GM23248 (cell line): ENCODE data around the gene CFAP20DC. TPM values are rescaled to one million over a fixed set of nuclear protein-coding genes. Genes with fewer than 3 reads are reported as not detected.

Experiments
- DNase-seq: peaks from one replicate; pipeline ENCODE4 v3.0.0-alpha.2; 2015
- H2AFZ ChIP-seq: fragments of 200-600 bp; sonication (generic); 2 replicates; pipeline ENCODE4 v1.6.1; 2016; ENCODE audit warnings: antibody characterized with exemption
- H3F3A ChIP-seq: fragments of 200-600 bp; sonication (generic); 2 replicates; pipeline ENCODE4 v1.6.1; 2016; ENCODE audit warnings: mild to moderate bottlenecking, antibody characterized with exemption, mixed run types; ENCODE audit not compliant: insufficient read depth
- H3K27ac ChIP-seq: fragments of 200-600 bp; sonication (generic); 2 replicates; pipeline ENCODE4 v1.5.1; 2016; ENCODE audit warnings: mild to moderate bottlenecking
- H3K27me3 ChIP-seq: fragments of 200-600 bp; sonication (generic); replicated peaks from 2 replicates; pipeline ENCODE4 v1.6.1; 2016; ENCODE audit warnings: mild to moderate bottlenecking; ENCODE audit not compliant: insufficient read depth
- H3K36me3 ChIP-seq: fragments of 200-600 bp; sonication (generic); 2 replicates; pipeline ENCODE4 v1.6.1; 2016; ENCODE audit warnings: low read depth, mild to moderate bottlenecking
- H3K4me1 ChIP-seq: fragments of 200-600 bp; sonication (generic); 2 replicates; pipeline ENCODE4 v1.6.1; 2016; ENCODE audit warnings: mild to moderate bottlenecking; ENCODE audit not compliant: insufficient read depth
- H3K4me2 ChIP-seq: fragments of 200-600 bp; sonication (generic); one replicate; pipeline ENCODE4 v1.6.1; 2016; ENCODE audit warnings: mild to moderate bottlenecking; ENCODE audit not compliant: unreplicated experiment
- H3K4me3 ChIP-seq: fragments of 200-600 bp; sonication (generic); 2 replicates; pipeline ENCODE4 v1.5.1; 2016; ENCODE audit warnings: mild to moderate bottlenecking
- H3K79me2 ChIP-seq: fragments of 200-600 bp; sonication (generic); 2 replicates; pipeline ENCODE4 v1.6.1; 2016; ENCODE audit warnings: mild to moderate bottlenecking; ENCODE audit not compliant: insufficient read depth
- H3K9ac ChIP-seq: fragments of 200-600 bp; sonication (generic); 2 replicates; pipeline ENCODE4 v1.6.1; 2016; ENCODE audit warnings: mild to moderate bottlenecking
- H3K9me2 ChIP-seq: fragments of 200-600 bp; sonication (generic); 2 replicates; pipeline ENCODE4 v1.6.1; 2016; ENCODE audit warnings: mixed run types, mild to moderate bottlenecking, moderate library complexity; ENCODE audit not compliant: insufficient read depth
- H3K9me3 ChIP-seq: fragments of 200-600 bp; sonication (generic); one replicate; pipeline ENCODE4 v1.6.1; 2017; ENCODE audit warnings: low read depth
- H4K20me1 ChIP-seq: fragments of 200-600 bp; sonication (generic); 2 replicates; pipeline ENCODE4 v1.6.0; 2016; ENCODE audit not compliant: insufficient read depth
- EZH2 ChIP-seq: fragments of 200-600 bp; sonication (generic); IDR thresholded peaks from 2 replicates; pipeline ENCODE4 v1.6.1; 2018; ENCODE audit warnings: antibody characterized with exemption, mild to moderate bottlenecking; ENCODE audit not compliant: insufficient read depth, poor library complexity, severe bottlenecking
- EZH2phosphoT487 ChIP-seq: fragments of 200-600 bp; sonication (generic); IDR thresholded peaks from 2 replicates; pipeline ENCODE4 v1.6.1; 2018; ENCODE audit warnings: antibody characterized with exemption, moderate library complexity, mild to moderate bottlenecking, low read depth; ENCODE audit not compliant: insufficient read depth
- WGBS, 2 experiments: methylation state at CpG; one replicate each; pipeline ENCODE4 v1.1.6; 2015 to 2017; ENCODE audit warnings: low lambda C conversion rate in 2 of 2, low coverage in 1 of 2; ENCODE audit errors: missing lambda C conversion rate in 2 of 2; 5-methylcytosine and 5-hydroxymethylcytosine counted together
- in situ Hi-C: fragments of 300-500 bp; cut with MboI; formaldehyde crosslinking; loops from 2 replicates; pipeline ENCODE4 v1.15.0; 2020
- polyA plus RNA-seq: library from polyadenylated mRNA; unstranded; fragments of >200 nt; fragmentation: Nextera tagmentation; extraction: Ambion mirVana; gene quantifications from 2 replicates; pipeline ENCODE4 v1.2.1, GENCODE V29; 2016
- total RNA-seq: library from RNA; depleted of rRNA; stranded (reverse); fragments of >200 nt; shearing (Covaris generic); gene quantifications from 2 replicates; pipeline ENCODE4 v1.2.3, GENCODE V29; 2014

Gene CFAP20DC
- total and polyA plus RNA-seq, 2 experiments from 2014 or later: 1.9 to 2.9 TPM

- no peak for DNase-seq
- Histone ChIP-seq H3K79me2 (no peaks in the 10 kb centered on the region), H4K20me1 (no peaks in the 10 kb centered on the region), H3K4me1 (no peaks in the 10 kb centered on the region), H3K9ac (no peak overlapping the region), H3K27me3 (no peaks in the 10 kb centered on the region; the same call in 1 of the 2 replicates), H3K27ac (no peak overlapping the region), H3K9me2 (no peaks in the 10 kb centered on the region), H3K36me3 (no peaks in the 10 kb centered on the region), H3K9me3 (no peaks in the 10 kb centered on the region), H3K4me2 (no peak overlapping the region), H3K4me3 (no peak overlapping the region), H2AFZ (no peak overlapping the region), H3F3A (no peaks in the 10 kb centered on the region)
- 2 to 12% methylated on average over 1 of the region's 1 CpG for WGBS, 2 experiments
- in situ Hi-C loops: no loop called here
- TF ChIP-seq EZH2 (no peak), EZH2phosphoT487 (no peak)
Observed at GRCh38 chr3:59079962-59080361, 30.1 kb upstream of the CFAP20DC start.

DNA sequence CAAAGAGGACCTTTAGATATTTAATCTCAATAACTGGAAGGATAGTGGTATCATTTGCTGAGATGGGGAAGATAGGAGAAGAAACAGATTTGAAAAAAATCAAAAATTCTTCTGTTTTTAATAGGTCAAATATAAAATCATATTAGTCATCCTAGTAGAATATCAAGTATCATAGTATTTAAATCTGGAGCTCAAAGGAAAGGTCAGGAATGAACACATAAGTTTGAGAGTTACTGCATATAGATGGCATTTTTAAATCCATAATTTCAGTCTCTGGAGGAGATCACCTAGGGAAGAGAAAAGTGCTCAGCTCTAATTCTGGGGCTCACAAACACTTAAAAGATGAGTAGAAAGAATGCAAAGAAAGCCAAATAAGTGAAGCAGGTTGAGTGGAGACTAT is 24.9 kb upstream of the CFAP20DC start:
- Histone ChIP-seq H2AFZ (no peak overlapping the region), H3K9me3 (no peaks in the 10 kb centered on the region), H4K20me1 (no peaks in the 10 kb centered on the region), H3K27ac (no peak overlapping the region), H3K9me2 (no peaks in the 10 kb centered on the region), H3F3A (no peaks in the 10 kb centered on the region), H3K9ac (no peak overlapping the region), H3K4me3 (no peak overlapping the region), H3K79me2 (no peaks in the 10 kb centered on the region), H3K27me3 (no peaks in the 10 kb centered on the region; the same call in 1 of the 2 replicates), H3K4me1 (no peaks in the 10 kb centered on the region), H3K36me3 (no peaks in the 10 kb centered on the region), H3K4me2 (no peak overlapping the region)
- in situ Hi-C loops: no loop called here
- DNase-seq: no peak
- TF ChIP-seq EZH2: no peak
- no peak for TF ChIP-seq EZH2phosphoT487

DNA sequence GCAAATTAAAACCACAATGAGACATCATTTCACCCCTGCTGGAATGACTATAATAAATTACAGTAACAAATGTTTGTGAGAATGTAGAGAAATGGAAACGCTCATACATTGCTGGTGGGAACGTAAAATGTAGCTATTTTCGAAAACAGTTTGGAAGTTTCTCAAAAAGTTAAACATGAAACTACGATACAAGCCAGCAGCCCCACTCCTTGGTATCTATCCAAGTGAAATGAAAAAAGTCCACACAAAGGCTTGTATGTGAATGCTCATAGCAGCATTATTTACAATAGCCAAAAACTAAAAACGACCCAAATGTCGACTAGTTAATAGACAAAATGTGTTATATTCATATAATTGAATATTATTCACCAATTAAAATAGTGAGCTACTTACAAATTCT is 22.9 kb upstream of the CFAP20DC start:
- no peak for DNase-seq
- H3K9me2 ChIP-seq: no peaks in the 10 kb centered on the region
- H4K20me1 ChIP-seq: no peaks in the 10 kb centered on the region
- H3K4me1 ChIP-seq: no peaks in the 10 kb centered on the region
- in situ Hi-C loops: no loop called here
- WGBS, 2 experiments: 21 to 26% methylated on average over 6 of the region's 6 CpGs
- H3K36me3 ChIP-seq: no peaks in the 10 kb centered on the region
- H3K4me2 ChIP-seq: no peak overlapping the region
- TF ChIP-seq EZH2 (no peak), EZH2phosphoT487 (no peak)
- no peak overlapping the region for H3K9ac ChIP-seq
- no peaks in the 10 kb centered on the region for H3K79me2 ChIP-seq
- H3K27ac ChIP-seq: no peak overlapping the region
- no peak overlapping the region for H2AFZ ChIP-seq
- H3K4me3 ChIP-seq: no peak overlapping the region
- no peaks in the 10 kb centered on the region for H3K9me3 ChIP-seq
- H3K27me3 ChIP-seq: no peaks in the 10 kb centered on the region
- no peaks in the 10 kb centered on the region for H3F3A ChIP-seq

- H3F3A ChIP-seq: no peaks in the 10 kb centered on the region
- no peak overlapping the region for H3K4me3 ChIP-seq
- H3K9ac ChIP-seq: no peak overlapping the region
- 60 to 61% methylated on average over 2 of the region's 2 CpGs for WGBS, 2 experiments
- H3K27me3 ChIP-seq: no peaks in the 10 kb centered on the region
- in situ Hi-C loops: no loop called here
- no peaks in the 10 kb centered on the region for H3K9me2 ChIP-seq
- no peaks in the 10 kb centered on the region for H3K4me1 ChIP-seq
- no peaks in the 10 kb centered on the region for H3K9me3 ChIP-seq
- H4K20me1 ChIP-seq: no peaks in the 10 kb centered on the region
- TF ChIP-seq EZH2phosphoT487 (no peak), EZH2 (no peak)
- H3K4me2 ChIP-seq: no peak overlapping the region
- H2AFZ ChIP-seq: no peak overlapping the region
- H3K36me3 ChIP-seq: no peaks in the 10 kb centered on the region
- no peak for DNase-seq
- no peak overlapping the region for H3K27ac ChIP-seq
- no peaks in the 10 kb centered on the region for H3K79me2 ChIP-seq
Observed at GRCh38 chr3:59069838-59070237, 20.0 kb upstream of the CFAP20DC start.

DNA sequence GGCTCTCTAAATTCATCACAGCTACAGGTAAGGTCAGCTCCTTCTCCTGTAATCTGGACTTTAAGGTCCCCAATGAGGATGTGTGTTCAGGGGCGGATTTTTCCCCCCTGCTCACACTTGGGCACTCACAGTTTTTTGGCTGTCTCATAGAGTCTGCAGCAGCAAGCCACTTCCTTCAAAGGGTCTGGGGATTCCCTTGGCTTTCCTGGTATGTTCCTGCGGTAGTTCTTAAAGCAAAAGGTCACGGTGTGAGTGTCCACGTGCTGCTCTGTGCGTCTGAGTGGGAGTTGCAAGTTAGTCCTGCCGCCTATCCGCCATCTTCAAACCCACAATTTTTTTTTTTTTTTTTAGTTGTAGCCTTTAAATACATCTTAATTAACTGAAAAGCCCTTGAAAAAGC is 15.4 kb upstream of the CFAP20DC start:
- no peaks in the 10 kb centered on the region for H3F3A ChIP-seq
- no peak overlapping the region for H3K4me3 ChIP-seq
- H3K9ac ChIP-seq: no peak overlapping the region
- no peaks in the 10 kb centered on the region for H3K36me3 ChIP-seq
- H3K4me1 ChIP-seq: no peaks in the 10 kb centered on the region
- H3K27ac ChIP-seq: no peak overlapping the region
- no peaks in the 10 kb centered on the region for H3K9me3 ChIP-seq
- no peaks in the 10 kb centered on the region for H3K9me2 ChIP-seq
- WGBS, 2 experiments: 81 to 83% methylated on average over 7 of the region's 7 CpGs
- H3K79me2 ChIP-seq: no peaks in the 10 kb centered on the region
- in situ Hi-C loops: no loop called here
- no peak for DNase-seq
- no peak overlapping the region for H2AFZ ChIP-seq
- H3K27me3 ChIP-seq: no peaks in the 10 kb centered on the region
- H3K4me2 ChIP-seq: no peak overlapping the region
- TF ChIP-seq EZH2phosphoT487 (no peak), EZH2 (no peak)
- no peaks in the 10 kb centered on the region for H4K20me1 ChIP-seq
